BE2C (cell line): ENCODE data around the gene NCAPD2.

Experiments
- DNase-seq: peaks from one replicate; pipeline ENCODE4 v3.0.0-alpha.2; 2020
- H3K27me3 ChIP-seq: fragments of 250-450 bp; sonication (Bioruptor Pico); 2 replicates; pipeline ENCODE4 v1.5.1; 2020; ENCODE audit warnings: mild to moderate bottlenecking
- H3K36me3 ChIP-seq: fragments of 250-450 bp; sonication (Bioruptor Pico); 2 replicates; pipeline ENCODE4 v1.5.1; 2020; ENCODE audit warnings: mild to moderate bottlenecking
- H3K4me1 ChIP-seq: fragments of 250-450 bp; sonication (Bioruptor Pico); 2 replicates; pipeline ENCODE4 v1.5.1; 2020
- H3K4me3 ChIP-seq: 2 replicates; pipeline ENCODE4 v1.5.1; 2011; ENCODE audit warnings: low read depth, low read length
- H3K9me3 ChIP-seq: fragments of 250-450 bp; sonication (Bioruptor Pico); 2 replicates; pipeline ENCODE4 v1.5.1; 2020
- TF ChIP-seq, protein P1 (sequence below): IDR thresholded peaks from 2 replicates; pipeline ENCODE4 v1.5.1; 2012; ENCODE audit warnings: mild to moderate bottlenecking, low read depth, low read length

NCAPD2 gene

GRCh38 chr12:6573001-6573400 is 79.1 kb downstream of the NCAPD2 start:
- TF ChIP-seq, protein P1, sequence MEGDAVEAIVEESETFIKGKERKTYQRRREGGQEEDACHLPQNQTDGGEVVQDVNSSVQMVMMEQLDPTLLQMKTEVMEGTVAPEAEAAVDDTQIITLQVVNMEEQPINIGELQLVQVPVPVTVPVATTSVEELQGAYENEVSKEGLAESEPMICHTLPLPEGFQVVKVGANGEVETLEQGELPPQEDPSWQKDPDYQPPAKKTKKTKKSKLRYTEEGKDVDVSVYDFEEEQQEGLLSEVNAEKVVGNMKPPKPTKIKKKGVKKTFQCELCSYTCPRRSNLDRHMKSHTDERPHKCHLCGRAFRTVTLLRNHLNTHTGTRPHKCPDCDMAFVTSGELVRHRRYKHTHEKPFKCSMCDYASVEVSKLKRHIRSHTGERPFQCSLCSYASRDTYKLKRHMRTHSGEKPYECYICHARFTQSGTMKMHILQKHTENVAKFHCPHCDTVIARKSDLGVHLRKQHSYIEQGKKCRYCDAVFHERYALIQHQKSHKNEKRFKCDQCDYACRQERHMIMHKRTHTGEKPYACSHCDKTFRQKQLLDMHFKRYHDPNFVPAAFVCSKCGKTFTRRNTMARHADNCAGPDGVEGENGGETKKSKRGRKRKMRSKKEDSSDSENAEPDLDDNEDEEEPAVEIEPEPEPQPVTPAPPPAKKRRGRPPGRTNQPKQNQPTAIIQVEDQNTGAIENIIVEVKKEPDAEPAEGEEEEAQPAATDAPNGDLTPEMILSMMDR, result no peak
- H3K9me3 ChIP-seq, result no peaks in the 10 kb centered on the region
- no peaks in the 10 kb centered on the region for H3K4me1 ChIP-seq
- no peak for DNase-seq
- no peak overlapping the region for H3K4me3 ChIP-seq
- H3K27me3 ChIP-seq, result no peaks in the 10 kb centered on the region
- H3K36me3 ChIP-seq, result peaks cover 90% of the 10 kb centered on the region

- TF ChIP-seq, protein P1, result no peak
- no peak for DNase-seq
- no peak overlapping the region for H3K4me3 ChIP-seq
- H3K4me1 ChIP-seq, result no peaks in the 10 kb centered on the region
- peaks cover 98% of the 10 kb centered on the region for H3K36me3 ChIP-seq
- no peaks in the 10 kb centered on the region for H3K27me3 ChIP-seq
- no peaks in the 10 kb centered on the region for H3K9me3 ChIP-seq
These were observed 80.8 kb downstream of the NCAPD2 start for GRCh38 chr12:6574576-6575295.

DNA sequence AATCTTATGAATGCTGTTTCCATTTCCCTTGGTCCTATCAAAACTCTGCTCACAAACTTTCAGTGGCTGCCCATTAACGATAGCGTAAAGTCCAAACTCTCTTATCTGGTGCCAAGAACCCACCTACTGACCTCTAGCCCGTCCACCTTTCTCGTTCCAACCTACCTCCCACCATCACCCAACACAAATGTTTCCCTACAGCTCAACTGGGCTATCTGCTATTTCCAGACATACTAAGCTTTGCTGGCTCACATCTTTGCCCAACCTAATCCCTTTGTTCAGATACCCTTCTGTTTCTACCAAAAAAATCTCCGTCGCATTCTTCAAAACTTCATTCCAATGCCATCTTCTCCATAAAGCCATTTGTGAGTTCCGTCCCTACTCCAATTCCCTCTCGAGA is 81.7 kb downstream of the NCAPD2 start:
- no peak overlapping the region for H3K4me3 ChIP-seq
- TF ChIP-seq, protein P1, result no peak
- peaks cover 100% of the 10 kb centered on the region for H3K36me3 ChIP-seq
- H3K27me3 ChIP-seq, result no peaks in the 10 kb centered on the region
- no peaks in the 10 kb centered on the region for H3K4me1 ChIP-seq
- no peaks in the 10 kb centered on the region for H3K9me3 ChIP-seq
- DNase-seq, result no peak
